ENCODE data around the gene ZCCHC2. TPM values are rescaled to one million over a fixed set of nuclear protein-coding genes. Genes with fewer than 3 reads are reported as not detected.

The ZCCHC2 gene
- total and polyA plus RNA-seq, 12 donors: 4.7 to 53.3 (median 18.0) TPM

DNA sequence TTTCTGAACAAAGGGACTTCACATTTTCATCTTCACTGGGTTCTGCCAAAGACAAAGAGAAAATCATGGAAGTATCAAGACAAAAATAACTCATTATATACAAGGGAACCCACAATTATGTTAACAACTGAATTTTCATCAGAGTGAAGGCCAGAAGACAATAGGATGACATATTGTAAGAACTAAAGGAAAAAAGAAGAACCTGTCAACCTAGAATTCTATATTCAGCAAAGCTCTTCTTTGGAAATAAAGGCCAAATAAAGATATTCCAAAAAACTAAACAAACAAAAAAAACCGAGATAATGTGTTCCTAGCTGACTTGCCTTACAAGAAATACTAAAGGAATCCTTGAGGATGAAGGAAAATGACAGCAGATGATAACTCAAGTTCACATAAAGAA lies 10.3 kb upstream of the ZCCHC2 start:
- H3K4me1 ChIP-seq (replicated peaks in 1 of 2): no peaks in the 10 kb centered on the region
- 76 to 86% (median 79%) methylated on average over 1 of the region's 1 CpG for WGBS, 4 donors
- peaks cover 0 to 27% (median 16%) of the 10 kb centered on the region in 3 donors for H3K9me3 ChIP-seq (replicated peaks in 1 of 3)
- no peak overlapping the region for H3K27ac ChIP-seq
- no peaks in the 10 kb centered on the region for H3K36me3 ChIP-seq (replicated peaks in 1 of 2)
- H3K4me3 ChIP-seq: no peak overlapping the region
- DNase-seq: no peak
- intact Hi-C loops (cut with DNase I): no loop called here
- no peak for TF ChIP-seq POLR2A (IDR thresholded peaks at IDR 0.05)
- TF ChIP-seq, protein P1, sequence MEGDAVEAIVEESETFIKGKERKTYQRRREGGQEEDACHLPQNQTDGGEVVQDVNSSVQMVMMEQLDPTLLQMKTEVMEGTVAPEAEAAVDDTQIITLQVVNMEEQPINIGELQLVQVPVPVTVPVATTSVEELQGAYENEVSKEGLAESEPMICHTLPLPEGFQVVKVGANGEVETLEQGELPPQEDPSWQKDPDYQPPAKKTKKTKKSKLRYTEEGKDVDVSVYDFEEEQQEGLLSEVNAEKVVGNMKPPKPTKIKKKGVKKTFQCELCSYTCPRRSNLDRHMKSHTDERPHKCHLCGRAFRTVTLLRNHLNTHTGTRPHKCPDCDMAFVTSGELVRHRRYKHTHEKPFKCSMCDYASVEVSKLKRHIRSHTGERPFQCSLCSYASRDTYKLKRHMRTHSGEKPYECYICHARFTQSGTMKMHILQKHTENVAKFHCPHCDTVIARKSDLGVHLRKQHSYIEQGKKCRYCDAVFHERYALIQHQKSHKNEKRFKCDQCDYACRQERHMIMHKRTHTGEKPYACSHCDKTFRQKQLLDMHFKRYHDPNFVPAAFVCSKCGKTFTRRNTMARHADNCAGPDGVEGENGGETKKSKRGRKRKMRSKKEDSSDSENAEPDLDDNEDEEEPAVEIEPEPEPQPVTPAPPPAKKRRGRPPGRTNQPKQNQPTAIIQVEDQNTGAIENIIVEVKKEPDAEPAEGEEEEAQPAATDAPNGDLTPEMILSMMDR (IDR thresholded peaks at IDR 0.05): no peak
- H3K27me3 ChIP-seq: no peaks in the 10 kb centered on the region

DNA sequence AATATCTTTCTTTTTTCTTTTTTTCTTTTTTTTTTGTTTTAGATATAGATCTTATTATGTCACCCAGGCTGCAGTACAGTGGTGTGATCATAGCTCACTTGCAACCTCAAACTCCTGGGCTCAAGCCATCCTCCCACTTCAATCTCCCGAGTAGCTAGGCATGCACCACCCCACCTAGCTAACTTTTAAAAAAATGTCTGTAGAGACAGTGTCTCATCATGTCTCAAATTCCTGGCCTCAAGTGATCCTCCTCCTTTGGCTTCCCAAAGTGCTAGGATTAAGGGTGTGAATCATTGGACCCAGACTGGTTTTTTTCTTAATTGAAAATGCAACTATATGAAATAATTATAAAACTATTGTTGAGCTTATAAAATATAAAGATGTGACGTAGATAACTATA lies 9.8 kb upstream of the ZCCHC2 start:
- no peak overlapping the region for H3K4me3 ChIP-seq
- H3K27me3 ChIP-seq: no peaks in the 10 kb centered on the region
- 80 to 91% (median 85%) methylated on average over 2 of the region's 2 CpGs for WGBS, 4 donors
- DNase-seq: no peak
- no peak overlapping the region for H3K27ac ChIP-seq
- TF ChIP-seq, protein P1 (IDR thresholded peaks at IDR 0.05): no peak
- TF ChIP-seq POLR2A (IDR thresholded peaks at IDR 0.05): no peak
- no peaks in the 10 kb centered on the region for H3K36me3 ChIP-seq (replicated peaks in 1 of 2)
- intact Hi-C loops (cut with DNase I): no loop called here
- no peaks in the 10 kb centered on the region for H3K4me1 ChIP-seq (replicated peaks in 1 of 2)
- H3K9me3 ChIP-seq (replicated peaks in 1 of 3): peaks cover 0 to 27% (median 16%) of the 10 kb centered on the region in 3 donors

DNA sequence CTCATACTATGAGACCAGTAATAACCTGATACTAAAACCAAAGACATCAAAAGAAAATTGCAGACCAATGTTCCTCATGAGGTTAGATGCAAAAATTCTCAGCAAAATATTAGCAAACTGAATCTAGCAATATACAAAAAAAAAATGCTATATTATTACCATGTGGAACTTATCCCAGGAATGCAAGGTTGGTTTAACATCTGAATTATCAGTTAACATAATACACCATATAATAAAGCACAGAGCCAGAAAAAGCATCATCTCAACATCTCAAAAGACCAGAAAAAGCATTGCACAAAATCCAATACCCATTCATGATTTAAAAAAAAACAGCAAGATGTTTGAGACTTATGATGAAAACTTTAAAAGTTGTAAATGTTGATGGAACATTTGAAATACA lies 8.3 kb upstream of the ZCCHC2 start:
- no peaks in the 10 kb centered on the region for H3K4me1 ChIP-seq (replicated peaks in 1 of 2)
- TF ChIP-seq POLR2A (IDR thresholded peaks at IDR 0.05): no peak
- TF ChIP-seq, protein P1 (IDR thresholded peaks at IDR 0.05): no peak
- H3K27me3 ChIP-seq: no peaks in the 10 kb centered on the region
- H3K36me3 ChIP-seq (replicated peaks in 1 of 2): no peaks in the 10 kb centered on the region
- DNase-seq: no peak
- intact Hi-C loops (cut with DNase I): no loop called here
- no peak overlapping the region for H3K4me3 ChIP-seq
- H3K9me3 ChIP-seq (replicated peaks in 1 of 3): peaks cover 0 to 27% (median 16%) of the 10 kb centered on the region in 3 donors
- H3K27ac ChIP-seq: no peak overlapping the region

DNA sequence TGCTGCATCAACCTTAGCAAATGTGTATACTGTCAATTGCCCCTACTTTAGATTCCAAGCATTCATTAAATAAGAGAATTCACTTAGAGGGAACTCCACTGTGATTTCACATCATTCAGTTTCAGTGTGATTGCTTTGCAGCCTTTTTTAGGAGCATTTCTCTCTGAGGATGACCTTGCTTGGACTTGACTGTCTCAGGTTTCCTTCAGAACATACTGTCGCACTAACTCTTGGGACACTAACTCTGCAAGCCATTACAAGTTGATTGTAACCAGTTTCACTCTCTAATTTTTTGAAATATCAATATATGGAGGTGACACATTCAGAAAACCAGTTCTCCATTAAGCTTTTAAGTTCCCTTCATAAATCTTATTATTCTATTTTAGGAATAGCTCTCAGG lies 6.6 kb upstream of the ZCCHC2 start:
- Histone ChIP-seq H3K9me3 (replicated peaks in 1 of 3) (peaks cover 0 to 27% (median 16%) of the 10 kb centered on the region in 3 donors), H3K36me3 (replicated peaks in 1 of 2) (no peaks in the 10 kb centered on the region), H3K27me3 (no peaks in the 10 kb centered on the region), H3K4me3 (no peak overlapping the region), H3K27ac (no peak overlapping the region), H3K4me1 (replicated peaks in 1 of 2) (no peaks in the 10 kb centered on the region)
- DNase-seq: no peak
- TF ChIP-seq POLR2A (IDR thresholded peaks at IDR 0.05): no peak
- TF ChIP-seq, protein P1 (IDR thresholded peaks at IDR 0.05): no peak
- intact Hi-C loops (cut with DNase I): no loop called here
- WGBS, 4 donors: 36 to 53% (median 44%) methylated on average over 1 of the region's 1 CpG
